A673 (cell line): ENCODE results near the gene SHISA3. TPM values are rescaled to one million over a fixed set of nuclear protein-coding genes. Genes with fewer than 3 reads are reported as not detected.
"Not testable (repeated sequence)": the region's sequence is repeated elsewhere in the genome, so short reads cannot be mapped to it uniquely, and the experiment has no call there.

Experiments
- BruUV-seq: library from RNA; stranded (reverse); fragments of 400-500 nt; replicated peaks from 2 replicates; lab custom pipeline; 2021; lab: Mats Ljungman, UMichigan
- CTCF ChIA-PET: fragments of 300-600 bp; sonication (Branson Sonifier 250); formaldehyde crosslinking; loops from one replicate; lab custom pipeline; 2022; ENCODE audit warnings: antibody characterized with exemption; lab: Charles Lee
- POLR2A ChIA-PET: fragments of 300-600 bp; sonication (Branson Sonifier 250); formaldehyde crosslinking; loops from one replicate; lab custom pipeline; 2022; ENCODE audit warnings: antibody characterized with exemption; ENCODE audit not compliant: low non-redundant PET; lab: Charles Lee
- DNase-seq: peaks from one replicate; pipeline ENCODE4 v3.0.0-alpha.2; 2015; ENCODE audit warnings: low spot score
- H3K27ac ChIP-seq: fragments of 200-600 bp; sonication (generic); 2 replicates; pipeline ENCODE4 v1.5.1; 2016; ENCODE audit warnings: mixed run types, low read depth, mild to moderate bottlenecking, mixed read lengths, antibody characterized with exemption, low read length; ENCODE audit not compliant: poor library complexity, severe bottlenecking
- H3K27me3 ChIP-seq: fragments of 200-600 bp; sonication (generic); replicated peaks from 2 replicates; pipeline ENCODE4 v1.6.1; 2017; ENCODE audit warnings: mixed run types, low read depth, mild to moderate bottlenecking, mixed read lengths, antibody characterized with exemption, low read length; ENCODE audit not compliant: insufficient read depth, poor library complexity
- H3K36me3 ChIP-seq: fragments of 200-600 bp; sonication (generic); 2 replicates; pipeline ENCODE4 v1.6.1; 2016; ENCODE audit warnings: mixed run types, mild to moderate bottlenecking, mixed read lengths, antibody characterized with exemption, low read length; ENCODE audit not compliant: insufficient read depth, poor library complexity, severe bottlenecking
- H3K4me1 ChIP-seq: fragments of 200-600 bp; sonication (generic); 2 replicates; pipeline ENCODE4 v1.6.1; 2017; ENCODE audit warnings: mixed run types, mild to moderate bottlenecking, mixed read lengths, antibody characterized with exemption, low read length; ENCODE audit not compliant: insufficient read depth, poor library complexity, severe bottlenecking
- H3K4me3 ChIP-seq: fragments of 200-600 bp; sonication (generic); 2 replicates; pipeline ENCODE4 v1.5.1; 2016; ENCODE audit warnings: low read depth, mixed run types, mild to moderate bottlenecking, mixed read lengths, low read length; ENCODE audit not compliant: poor library complexity, severe bottlenecking
- H3K9me3 ChIP-seq: fragments of 200-600 bp; sonication (generic); 2 replicates; pipeline ENCODE4 v1.6.1; 2016; ENCODE audit warnings: mixed run types, low read depth, mild to moderate bottlenecking, mixed read lengths, antibody characterized with exemption, low read length; ENCODE audit not compliant: poor library complexity, severe bottlenecking
- EZH2 ChIP-seq: fragments of 200-600 bp; sonication (generic); IDR thresholded peaks from 2 replicates; pipeline ENCODE4 v1.6.1; 2017; ENCODE audit warnings: borderline replicate concordance, low read depth, mild to moderate bottlenecking, mixed read lengths, antibody characterized with exemption, low read length; ENCODE audit not compliant: poor library complexity, severe bottlenecking
- intact Hi-C: fragments of 100-400 bp; cut with micrococcal nuclease; formaldehyde crosslinking; loops from one replicate; pipeline ENCODE4 v1.10.0; 2022; ENCODE audit not compliant: unreplicated experiment
- total RNA-seq: library from RNA; stranded (reverse); gene quantifications from 2 replicates; pipeline ENCODE4 v1.2.3, GENCODE V29; 2021
- TF ChIP-seq, protein P1 (sequence below): fragments of 300-800, 200-600 bp; sonication (generic); conservative IDR thresholded peaks from 2 replicates; pipeline ENCODE4 v1.5.1; 2017; ENCODE audit warnings: low read depth, mild to moderate bottlenecking, antibody characterized with exemption, low read length, moderate library complexity, mixed read lengths

Gene SHISA3
- total RNA-seq, 1 experiment from 2014 or later: 0.39 TPM

- no peak for TF ChIP-seq EZH2
- TF ChIP-seq, protein P1, sequence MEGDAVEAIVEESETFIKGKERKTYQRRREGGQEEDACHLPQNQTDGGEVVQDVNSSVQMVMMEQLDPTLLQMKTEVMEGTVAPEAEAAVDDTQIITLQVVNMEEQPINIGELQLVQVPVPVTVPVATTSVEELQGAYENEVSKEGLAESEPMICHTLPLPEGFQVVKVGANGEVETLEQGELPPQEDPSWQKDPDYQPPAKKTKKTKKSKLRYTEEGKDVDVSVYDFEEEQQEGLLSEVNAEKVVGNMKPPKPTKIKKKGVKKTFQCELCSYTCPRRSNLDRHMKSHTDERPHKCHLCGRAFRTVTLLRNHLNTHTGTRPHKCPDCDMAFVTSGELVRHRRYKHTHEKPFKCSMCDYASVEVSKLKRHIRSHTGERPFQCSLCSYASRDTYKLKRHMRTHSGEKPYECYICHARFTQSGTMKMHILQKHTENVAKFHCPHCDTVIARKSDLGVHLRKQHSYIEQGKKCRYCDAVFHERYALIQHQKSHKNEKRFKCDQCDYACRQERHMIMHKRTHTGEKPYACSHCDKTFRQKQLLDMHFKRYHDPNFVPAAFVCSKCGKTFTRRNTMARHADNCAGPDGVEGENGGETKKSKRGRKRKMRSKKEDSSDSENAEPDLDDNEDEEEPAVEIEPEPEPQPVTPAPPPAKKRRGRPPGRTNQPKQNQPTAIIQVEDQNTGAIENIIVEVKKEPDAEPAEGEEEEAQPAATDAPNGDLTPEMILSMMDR: no peak
- no peaks in the 10 kb centered on the region for H3K9me3 ChIP-seq
- no peaks in the 10 kb centered on the region for H3K27me3 ChIP-seq
- CTCF ChIA-PET: interaction anchor here (0.7 kb wide), 1 partner anchor 21 kb away, joined by 10 read pairs; no protein-coding TSS in a partner anchor
- no peak overlapping the region for H3K27ac ChIP-seq
- H3K36me3 ChIP-seq: no peaks in the 10 kb centered on the region
- no peak overlapping the region for H3K4me3 ChIP-seq
- DNase-seq: no peak
- BruUV-seq: no TSS peak
- POLR2A ChIA-PET: no interaction called here
- intact Hi-C loops: no loop called here
- H3K4me1 ChIP-seq: no peaks in the 10 kb centered on the region
Measured at GRCh38 chr4:42366959-42367358, 30.3 kb upstream of the SHISA3 start.

- no peaks in the 10 kb centered on the region for H3K4me1 ChIP-seq
- no peaks in the 10 kb centered on the region for H3K27me3 ChIP-seq
- ChIA-PET CTCF (no interaction called here), POLR2A (no interaction called here)
- no peak overlapping the region for H3K4me3 ChIP-seq
- DNase-seq: no peak
- H3K36me3 ChIP-seq: no peaks in the 10 kb centered on the region
- no peaks in the 10 kb centered on the region for H3K9me3 ChIP-seq
- no TSS peak for BruUV-seq
- intact Hi-C loops: no loop called here
- no peak overlapping the region for H3K27ac ChIP-seq
- no peak for TF ChIP-seq EZH2
- TF ChIP-seq, protein P1: no peak
Measured at GRCh38 chr4:42369489-42369888, 27.8 kb upstream of the SHISA3 start.

- Histone ChIP-seq H3K36me3 (no peaks in the 10 kb centered on the region), H3K4me1 (no peaks in the 10 kb centered on the region), H3K27me3 (no peaks in the 10 kb centered on the region), H3K9me3 (no peaks in the 10 kb centered on the region), H3K27ac (no peak overlapping the region), H3K4me3 (no peak overlapping the region)
- no peak for TF ChIP-seq EZH2
- TF ChIP-seq, protein P1: peak; percentile 67
- CTCF ChIA-PET: interaction anchor here (1.2 kb wide), 1 partner anchor 148 kb away, joined by 16 read pairs; no protein-coding TSS in a partner anchor
- POLR2A ChIA-PET: no interaction called here
- intact Hi-C loops: loop anchor here (1.0 to 5.0 kb wide), 2 partner anchors 150 to 496 kb away; no protein-coding TSS in a partner anchor
- BruUV-seq: no TSS peak
- peak; percentile 57 for DNase-seq
Measured at GRCh38 chr4:42371305-42372252, 25.7 kb upstream of the SHISA3 start.

GRCh38 chr4:42372303-42372702 lies 25.0 kb upstream of the SHISA3 start:
- H3K9me3 ChIP-seq, DNase-seq, H3K36me3 ChIP-seq, H3K27ac ChIP-seq, H3K4me1 ChIP-seq, BruUV-seq, H3K4me3 ChIP-seq, POLR2A ChIA-PET, H3K27me3 ChIP-seq: not testable (repeated sequence)
- intact Hi-C loops: loop anchor here (5.0 kb wide), 1 partner anchor 495 kb away; no protein-coding TSS in a partner anchor
- CTCF ChIA-PET: interaction anchor here (0.7 kb wide), 1 partner anchor 363 kb away, joined by 4 read pairs; no protein-coding TSS in a partner anchor
